GM12874 (cell line): ENCODE measurements around the gene PGBD5.

Source experiments
- CTCF ChIP-seq: IDR thresholded peaks from 2 replicates; pipeline ENCODE4 v1.5.1; 2011; ENCODE audit warnings: low read depth, mild to moderate bottlenecking, control low read depth, low read length, moderate library complexity; ENCODE audit not compliant: insufficient read depth

Gene PGBD5

GRCh38 chr1:230385930-230386329, 40.2 kb downstream of the PGBD5 start:
- TF ChIP-seq CTCF = no peak

- TF ChIP-seq CTCF = no peak
Measured at GRCh38 chr1:230385158-230385450, 41.0 kb downstream of the PGBD5 start.

- TF ChIP-seq CTCF = no peak
Measured at GRCh38 chr1:230384380-230385157, 41.6 kb downstream of the PGBD5 start.

GRCh38 chr1:230383425-230383824, 42.7 kb downstream of the PGBD5 start:
- TF ChIP-seq CTCF = no peak

GRCh38 chr1:230382001-230382491, 44.1 kb downstream of the PGBD5 start:
- TF ChIP-seq CTCF = no peak

- TF ChIP-seq CTCF = no peak
Measured at GRCh38 chr1:230381585-230381984, 44.5 kb downstream of the PGBD5 start.

GRCh38 chr1:230381049-230381467, 45.1 kb downstream of the PGBD5 start:
- no peak for TF ChIP-seq CTCF
